Subcutaneous abdominal adipose tissue (tissue), 5 donors: ENCODE measurements around the gene TEAD1.
"Not testable (repeated sequence)": the region's sequence is repeated elsewhere in the genome, so short reads cannot be mapped to it uniquely, and the experiment has no call there.

Source experiments
- H3K27ac ChIP-seq: one replicate; pipeline ENCODE4 v1.7.0; 2013; ENCODE audit warnings: low read depth, mild to moderate bottlenecking, inconsistent platforms, low read length, moderate library complexity
- H3K27me3 ChIP-seq, 5 donors: one replicate each; pipeline ENCODE4 v1.7.0; 2013; ENCODE audit warnings: low read length in 5 of 5, inconsistent platforms in 1 of 5; ENCODE audit not compliant: control insufficient read depth in 5 of 5, insufficient read depth in 4 of 5
- H3K36me3 ChIP-seq, 5 donors: one replicate each; pipeline ENCODE4 v1.7.0; 2013; ENCODE audit warnings: low read length in 5 of 5; ENCODE audit not compliant: control insufficient read depth in 5 of 5, insufficient read depth in 5 of 5
- H3K4me1 ChIP-seq, 5 donors: one replicate each; pipeline ENCODE4 v1.7.0; 2013; ENCODE audit warnings: low read length in 5 of 5, mild to moderate bottlenecking in 3 of 5, moderate library complexity in 1 of 5; ENCODE audit not compliant: control insufficient read depth in 5 of 5, insufficient read depth in 5 of 5
- H3K4me3 ChIP-seq, 5 donors: one replicate each; pipeline ENCODE4 v1.7.0; 2013; ENCODE audit warnings: low read length in 5 of 5, low read depth in 1 of 5
- H3K9ac ChIP-seq, 5 donors: one replicate each; pipeline ENCODE4 v1.7.0; 2013; ENCODE audit warnings: low read length in 5 of 5, mild to moderate bottlenecking in 4 of 5, moderate library complexity in 3 of 5
- H3K9me3 ChIP-seq, 5 donors: one replicate each; pipeline ENCODE4 v1.7.0; 2013; ENCODE audit warnings: low read length in 5 of 5; ENCODE audit not compliant: control insufficient read depth in 5 of 5
- donor health status: healthy.
- donor health status: healthy.
- donor health status: healthy.
- donor health status: healthy.
- donor health status: healthy.

The TEAD1 gene

DNA sequence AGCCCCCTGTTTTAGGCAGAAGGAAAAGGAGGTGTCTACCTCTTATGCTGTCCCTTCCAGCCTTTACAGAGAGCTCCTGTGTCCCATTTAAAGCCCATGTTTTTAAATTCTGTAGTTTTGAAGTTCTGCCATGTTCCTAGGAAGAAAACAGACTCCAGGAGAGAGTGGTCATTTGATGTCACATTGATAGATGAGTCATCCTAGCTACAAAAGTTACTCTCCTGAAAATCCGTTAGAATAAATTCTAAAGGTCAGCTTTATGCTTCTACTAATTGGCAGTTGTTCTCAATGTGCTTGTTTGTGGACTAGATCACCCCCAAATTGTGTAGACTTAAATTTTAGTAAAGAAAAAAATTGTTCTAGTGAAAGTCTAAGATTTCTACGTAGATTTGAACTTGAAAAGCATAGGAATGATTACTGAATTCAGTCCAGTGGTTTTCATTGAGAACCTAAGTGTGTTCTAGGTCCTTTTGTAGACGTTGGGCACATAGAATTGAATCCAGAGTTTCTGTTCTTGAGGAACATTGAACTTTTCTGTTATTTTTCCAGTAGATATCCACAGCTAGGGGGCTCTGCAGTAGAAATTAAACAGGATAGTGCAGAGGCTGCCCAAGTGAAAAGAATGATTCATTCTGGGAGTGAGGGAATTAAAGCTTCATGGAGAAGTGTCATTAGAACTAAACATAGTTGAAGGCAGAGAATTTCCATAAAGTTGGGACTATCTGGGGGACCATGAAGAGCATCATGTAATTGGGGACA lies 194.3 kb downstream of the TEAD1 start:
- H3K27ac ChIP-seq, result peak overlapping the region; percentile 19

DNA sequence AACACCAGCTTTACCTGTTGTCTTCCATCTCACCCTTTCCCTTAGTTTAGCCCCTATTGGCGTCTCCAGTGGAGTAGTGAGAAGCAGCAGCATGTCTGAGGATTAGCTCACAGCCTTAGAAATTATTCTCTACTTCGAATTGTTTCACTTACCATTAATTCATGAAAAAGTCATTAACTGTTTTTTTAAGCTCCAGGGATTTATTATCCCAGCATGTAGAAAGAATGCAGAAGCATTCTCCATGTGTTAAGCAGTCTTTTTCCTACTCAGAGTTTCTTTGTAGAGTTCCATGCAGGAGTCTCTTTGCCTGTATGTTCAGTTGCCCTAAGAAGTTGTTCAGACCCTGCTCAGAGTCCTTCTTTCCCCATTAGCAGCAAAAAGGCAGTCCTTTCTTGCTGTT lies 197.0 kb downstream of the TEAD1 start:
- H3K4me3 ChIP-seq, result no peak overlapping the region
- H3K27me3 ChIP-seq, result no peaks in the 10 kb centered on the region
- H3K36me3 ChIP-seq, result peaks cover 0 to 3% (median 0%) of the 10 kb centered on the region in 5 donors
- H3K9ac ChIP-seq, result no peak overlapping the region
- H3K9me3 ChIP-seq, result no peaks in the 10 kb centered on the region
- H3K27ac ChIP-seq, result peak overlapping the region; percentile 71
- peaks cover 0 to 35% (median 15%) of the 10 kb centered on the region in 5 donors for H3K4me1 ChIP-seq

More for the DNA sequence above, 194.3 kb downstream of the TEAD1 start:
- peaks cover 0 to 3% (median 2%) of the 10 kb centered on the region in 5 donors for H3K36me3 ChIP-seq
- peaks cover 0 to 35% (median 14%) of the 10 kb centered on the region in 5 donors for H3K4me1 ChIP-seq
- H3K9ac ChIP-seq, result no peak overlapping the region
- H3K27me3 ChIP-seq, result no peaks in the 10 kb centered on the region
- no peak overlapping the region for H3K4me3 ChIP-seq
- H3K9me3 ChIP-seq, result no peaks in the 10 kb centered on the region

DNA sequence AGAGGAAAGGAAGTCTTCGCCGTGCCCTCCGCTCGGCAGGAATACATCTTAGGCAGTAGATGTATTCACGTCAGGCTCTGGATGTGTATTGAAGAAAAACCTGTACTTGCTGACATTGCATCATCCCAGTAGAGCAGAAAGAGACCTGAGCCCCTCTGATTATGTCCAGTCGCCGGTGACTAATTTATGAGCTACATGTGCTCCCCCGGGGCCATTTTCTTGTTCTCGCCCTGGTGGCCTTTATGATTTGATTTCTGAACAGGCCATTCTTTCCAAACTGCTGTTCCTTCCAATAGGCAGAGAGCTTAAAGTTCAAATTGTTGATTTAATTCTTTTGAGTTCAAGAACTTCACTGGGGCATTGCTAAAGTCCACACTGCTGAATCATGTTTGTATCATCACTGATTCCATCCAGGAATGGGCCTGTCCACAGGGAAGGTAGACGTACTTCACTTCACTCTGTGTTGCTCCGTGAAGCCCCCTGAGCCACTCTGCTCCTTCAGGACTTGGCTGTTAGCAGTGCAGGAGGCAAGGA lies 197.6 kb downstream of the TEAD1 start:
- Histone ChIP-seq H3K27ac (peak overlapping the region; percentile 71), H3K9me3 (no peaks in the 10 kb centered on the region), H3K36me3 (peaks cover 0 to 3% (median 0%) of the 10 kb centered on the region in 5 donors), H3K27me3 (no peaks in the 10 kb centered on the region), H3K4me1 (peaks cover 0 to 38% (median 15%) of the 10 kb centered on the region in 5 donors), H3K9ac (no peak overlapping the region), H3K4me3 (no peak overlapping the region)

DNA sequence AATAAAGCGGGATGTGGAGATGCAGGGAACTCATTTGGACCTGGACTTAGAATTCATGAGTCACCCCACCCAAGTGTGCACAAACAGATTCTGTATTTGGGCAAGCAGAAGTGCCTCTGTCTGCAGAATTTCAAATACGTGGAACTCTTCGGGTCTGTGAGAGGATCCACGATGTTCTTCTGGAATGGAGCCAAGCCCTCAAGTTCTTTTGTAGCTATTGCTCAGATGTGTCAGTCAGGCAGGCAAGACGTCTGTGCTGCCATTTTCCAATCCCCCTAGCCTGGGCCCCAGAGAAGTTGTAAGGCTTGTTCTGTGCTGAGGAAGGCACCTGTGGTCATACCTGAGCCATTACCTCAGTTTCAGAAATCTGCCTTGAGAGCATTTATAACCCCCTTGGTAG lies 202.1 kb downstream of the TEAD1 start:
- Histone ChIP-seq H3K9ac (no peak overlapping the region), H3K4me3 (no peak overlapping the region), H3K4me1 (peaks cover 0 to 18% (median 4%) of the 10 kb centered on the region in 5 donors), H3K27me3 (no peaks in the 10 kb centered on the region), H3K27ac (no peak overlapping the region), H3K9me3 (no peaks in the 10 kb centered on the region), H3K36me3 (peaks cover 4 to 20% (median 17%) of the 10 kb centered on the region in 5 donors)

DNA sequence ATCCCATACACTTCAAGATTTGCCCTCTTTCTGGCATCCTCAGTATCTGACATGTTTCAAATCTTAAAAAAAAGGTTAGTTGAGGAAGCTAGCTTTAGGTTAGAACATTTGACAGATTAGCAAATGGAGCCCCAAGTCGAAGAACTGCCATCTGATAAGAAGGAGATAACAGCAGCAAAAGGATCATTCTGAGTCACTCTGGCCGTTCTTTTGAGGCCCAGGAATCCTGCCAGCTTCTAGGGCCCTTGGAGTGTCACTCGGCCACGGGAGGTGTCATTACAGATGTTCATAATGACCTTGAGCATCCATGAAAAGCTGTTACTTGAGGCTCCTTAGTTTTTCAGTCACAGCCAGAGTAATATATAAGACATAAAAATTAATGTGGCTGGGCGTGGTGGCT lies 202.8 kb downstream of the TEAD1 start:
- Histone ChIP-seq H3K27ac (no peak overlapping the region), H3K4me1 (peaks cover 0 to 12% (median 0%) of the 10 kb centered on the region in 5 donors), H3K36me3 (peaks cover 5 to 27% (median 23%) of the 10 kb centered on the region in 5 donors)

DNA sequence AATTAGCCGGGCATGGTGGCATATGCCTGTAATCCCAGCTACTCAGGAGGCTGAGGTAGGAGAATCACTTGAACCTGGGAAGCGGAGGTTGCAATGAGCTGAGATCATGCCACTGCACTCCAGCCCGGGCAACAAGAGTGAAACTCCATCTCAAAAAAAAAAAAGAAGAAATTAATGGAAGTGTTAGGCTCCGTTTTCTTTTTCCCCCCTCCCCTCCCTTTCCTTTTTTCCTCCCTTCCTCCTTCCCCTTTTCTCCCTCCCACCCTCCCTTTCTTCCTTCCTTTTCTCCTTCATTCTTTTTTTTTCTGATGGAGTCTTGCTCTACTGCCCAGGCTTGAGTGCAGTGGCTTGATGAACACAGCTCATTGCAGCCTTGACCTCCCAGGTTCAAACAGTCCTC lies 203.3 kb downstream of the TEAD1 start:
- H3K27ac ChIP-seq, H3K4me1 ChIP-seq, H3K9ac ChIP-seq, H3K9me3 ChIP-seq, H3K27me3 ChIP-seq, H3K4me3 ChIP-seq: not testable (repeated sequence)
- peaks cover 7 to 32% (median 28%) of the 10 kb centered on the region in 5 donors for H3K36me3 ChIP-seq

More for the DNA sequence above, 202.8 kb downstream of the TEAD1 start:
- Histone ChIP-seq H3K27me3 (no peaks in the 10 kb centered on the region), H3K4me3 (no peak overlapping the region), H3K9ac (no peak overlapping the region), H3K9me3 (no peaks in the 10 kb centered on the region)

DNA sequence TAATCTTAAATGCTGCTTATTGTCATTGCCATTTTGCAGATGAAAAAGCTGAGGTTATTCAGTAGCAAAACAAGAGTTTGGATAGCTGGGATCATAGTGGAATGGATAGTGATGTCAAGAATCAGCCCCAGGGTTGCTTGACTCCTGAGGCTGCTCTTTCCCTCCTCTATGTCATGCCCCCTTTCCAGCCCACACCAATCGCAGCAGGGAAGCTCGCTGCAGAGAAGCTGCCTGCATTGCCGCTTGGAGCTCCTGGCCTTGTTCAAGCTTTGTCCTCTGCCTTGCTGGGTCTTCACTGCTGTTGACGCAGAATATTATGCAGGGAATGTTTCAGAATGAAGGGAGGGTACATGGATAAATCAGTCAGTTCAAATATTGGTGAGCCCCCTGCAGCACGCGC lies 206.1 kb downstream of the TEAD1 start:
- H3K9me3 ChIP-seq, result no peaks in the 10 kb centered on the region
- H3K4me3 ChIP-seq, result no peak overlapping the region
- H3K9ac ChIP-seq, result no peak overlapping the region
- H3K27ac ChIP-seq, result no peak overlapping the region
- H3K36me3 ChIP-seq, result peaks cover 11 to 55% (median 47%) of the 10 kb centered on the region in 5 donors
- H3K27me3 ChIP-seq, result no peaks in the 10 kb centered on the region
- peaks cover 0 to 4% (median 0%) of the 10 kb centered on the region in 5 donors for H3K4me1 ChIP-seq

DNA sequence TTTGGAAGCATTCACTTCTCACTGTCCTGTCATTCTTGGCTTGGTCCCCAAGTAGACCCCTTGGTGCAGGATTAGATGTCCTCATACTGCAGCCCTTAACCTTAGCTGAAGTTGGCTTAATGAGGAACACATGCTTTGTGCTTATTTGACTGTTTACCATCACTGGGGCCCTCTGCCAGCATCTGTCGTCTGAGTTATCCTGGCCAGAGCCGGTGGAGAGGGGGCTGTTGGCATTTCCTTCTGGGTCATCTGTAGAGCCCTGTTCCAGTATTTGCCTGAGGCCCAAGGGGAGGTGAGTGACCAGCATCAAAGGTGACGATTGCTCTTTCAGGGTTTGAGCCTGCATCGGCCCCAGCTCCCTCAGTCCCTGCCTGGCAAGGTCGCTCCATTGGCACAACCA lies 208.4 kb downstream of the TEAD1 start:
- Histone ChIP-seq H3K9me3 (no peaks in the 10 kb centered on the region), H3K36me3 (peaks cover 17 to 61% (median 52%) of the 10 kb centered on the region in 5 donors), H3K9ac (no peak overlapping the region), H3K4me1 (peaks cover 0 to 3% (median 0%) of the 10 kb centered on the region in 5 donors), H3K4me3 (no peak overlapping the region), H3K27me3 (no peaks in the 10 kb centered on the region), H3K27ac (no peak overlapping the region)

DNA sequence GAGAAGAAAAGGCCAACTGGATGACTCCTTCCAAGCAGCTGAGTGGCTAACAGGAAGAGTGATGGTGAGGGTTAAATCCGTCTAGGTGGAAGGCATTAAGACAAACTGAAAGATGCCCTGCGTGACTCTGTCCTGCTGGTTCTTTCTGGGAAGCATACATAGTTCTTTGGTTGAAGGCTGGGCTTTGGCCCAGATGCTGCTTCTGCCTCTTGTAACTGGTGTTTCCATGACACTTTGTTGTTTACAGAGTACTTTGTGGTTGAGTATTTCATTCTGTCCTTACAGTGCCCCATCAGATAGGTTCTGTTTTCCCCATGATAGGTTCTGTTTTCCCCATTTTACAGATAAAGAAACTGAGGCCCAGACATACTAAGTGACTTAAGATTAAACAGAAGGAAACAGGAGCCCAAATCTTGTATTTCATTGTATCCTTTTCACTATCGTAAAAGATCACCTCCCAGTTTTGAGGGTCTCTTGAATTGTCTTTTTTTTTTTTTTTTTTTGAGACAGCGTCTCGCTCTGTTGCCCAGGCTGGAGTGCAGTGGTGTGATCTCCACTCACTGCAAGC lies 210.6 kb downstream of the TEAD1 start:
- Histone ChIP-seq H3K36me3 (peaks cover 16 to 56% (median 47%) of the 10 kb centered on the region in 5 donors), H3K27me3 (no peaks in the 10 kb centered on the region), H3K4me3 (no peak overlapping the region), H3K27ac (no peak overlapping the region), H3K9ac (peak overlapping the region in 1 of 5 donors; percentile 38), H3K9me3 (no peaks in the 10 kb centered on the region), H3K4me1 (peaks cover 0 to 18% (median 15%) of the 10 kb centered on the region in 5 donors)

DNA sequence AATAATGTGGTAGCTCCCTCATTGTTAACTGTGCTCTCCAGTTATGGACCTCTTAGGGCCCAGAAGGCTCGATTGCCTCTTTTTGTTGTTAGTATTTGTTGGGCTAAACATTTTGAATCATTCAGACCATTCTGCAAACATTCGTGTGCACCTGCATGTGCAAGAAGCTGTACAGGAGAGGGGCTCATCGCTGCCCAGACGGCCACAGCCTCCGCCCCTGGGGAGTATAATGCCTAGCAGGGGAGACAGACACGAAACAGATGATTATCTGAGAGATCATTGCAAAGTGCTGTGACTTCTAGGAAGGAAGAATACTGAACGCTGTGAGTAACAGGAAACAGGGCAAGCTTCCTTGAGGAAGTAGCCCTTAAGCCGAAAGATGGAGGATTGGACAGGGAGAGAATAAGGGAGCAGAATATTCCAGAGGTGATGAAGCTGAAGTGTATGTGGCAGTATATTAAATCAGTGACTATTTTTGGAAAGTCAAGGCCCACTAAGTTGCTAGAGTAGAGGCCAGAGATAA lies 211.6 kb downstream of the TEAD1 start:
- H3K27me3 ChIP-seq, result no peaks in the 10 kb centered on the region
- H3K27ac ChIP-seq, result no peak overlapping the region
- H3K9me3 ChIP-seq, result no peaks in the 10 kb centered on the region
- H3K4me3 ChIP-seq, result no peak overlapping the region
- H3K4me1 ChIP-seq, result peaks cover 0 to 26% (median 24%) of the 10 kb centered on the region in 5 donors
- no peak overlapping the region for H3K9ac ChIP-seq
- peaks cover 12 to 46% (median 42%) of the 10 kb centered on the region in 5 donors for H3K36me3 ChIP-seq
